Measurements from ENCODE around the gene MAP2K3. TPM values are rescaled to one million over a fixed set of nuclear protein-coding genes. Genes with fewer than 3 reads are reported as not detected.

Gene MAP2K3
- total RNA-seq, 2 experiments from 2014 or later = 27.8 to 71.5 TPM

DNA sequence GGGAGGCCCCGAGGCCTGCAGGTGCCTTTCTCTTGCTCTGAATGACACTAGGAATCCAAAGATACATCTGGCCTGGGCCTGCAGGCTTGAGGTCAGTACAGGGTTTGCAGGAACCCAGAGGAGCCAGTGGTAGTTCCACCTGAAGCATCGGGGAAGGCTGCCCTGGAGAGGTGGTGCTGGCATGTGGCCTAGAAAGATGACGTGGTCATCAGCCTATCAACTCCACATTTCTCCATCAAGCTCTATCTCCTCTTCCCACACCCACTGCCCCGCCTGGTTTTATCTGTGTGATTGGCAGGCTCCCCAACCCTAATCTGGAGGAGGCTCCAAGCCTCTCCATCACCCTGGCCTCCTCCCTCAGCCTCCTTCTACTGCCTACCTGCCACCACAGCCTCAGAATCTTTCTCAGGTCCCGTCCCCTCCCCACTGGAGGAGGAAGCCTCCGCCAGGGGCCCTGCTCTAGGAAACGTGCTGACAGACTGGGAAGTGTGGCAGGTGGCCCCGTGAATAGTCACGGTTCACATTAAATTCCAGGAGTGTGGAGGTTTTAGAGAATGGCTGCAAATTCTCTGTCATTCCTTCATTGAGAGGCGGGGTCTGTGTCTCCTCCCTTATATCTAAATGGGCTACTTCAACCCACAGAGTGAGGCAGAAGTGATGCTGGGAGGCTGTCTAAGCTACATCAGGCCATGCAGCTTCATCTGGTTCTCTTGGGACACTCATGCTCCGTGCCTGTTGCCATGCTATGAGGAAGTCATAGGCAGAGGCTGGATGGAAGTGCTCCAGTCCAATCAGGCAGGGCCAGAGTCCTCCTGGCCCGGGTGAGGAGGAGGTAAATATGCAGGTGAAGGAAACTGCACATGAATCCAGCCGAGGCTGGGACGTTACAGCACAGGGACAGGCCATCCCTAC lies 11.4 kb upstream of the MAP2K3 start:
- H3K9me3 ChIP-seq (ENCODE audit: low read length) = no peaks in the 10 kb centered on the region
- H3K79me2 ChIP-seq (ENCODE audit: insufficient read depth, low read depth, low read length) = no peaks in the 10 kb centered on the region
- peak overlapping the region; percentile 45; the same call in 1 of the 2 replicates for H2AFZ ChIP-seq (ENCODE audit: low read length)
- no peaks in the 10 kb centered on the region for H3K36me3 ChIP-seq (ENCODE audit: insufficient read depth, low read length)
- no peak overlapping the region for H3K4me3 ChIP-seq (ENCODE audit: low read depth, low read length, poor library complexity, severe bottlenecking)
- peaks cover 51% of the 10 kb centered on the region for H3K4me1 ChIP-seq (ENCODE audit: insufficient read depth, low read length, poor library complexity, severe bottlenecking)
- H4K20me1 ChIP-seq (ENCODE audit: insufficient read depth, low read length) = no peaks in the 10 kb centered on the region
- intact Hi-C loops (cut with micrococcal nuclease; ENCODE audit: unreplicated experiment) = no loop called here
- no peak overlapping the region for H3K27ac ChIP-seq (ENCODE audit: low read depth, low read length, poor library complexity, severe bottlenecking)
- no peaks in the 10 kb centered on the region for H3K9me2 ChIP-seq (ENCODE audit: insufficient read depth, low read length)
- BruUV-seq (replicated peaks) = no TSS peak
- ChIA-PET POLR2A (interaction anchor here (1.1 kb wide), 1 partner anchor 9 kb away, joined by 4 read pairs; no protein-coding TSS in a partner anchor), CTCF (ENCODE audit: unreplicated experiment) (no interaction called here)
- peak; percentile 35 for DNase-seq (ENCODE audit: low spot score)
- TF ChIP-seq CTCF (conservative IDR thresholded peaks at IDR 0.05; ENCODE audit: low read length) (no peak), EZH2phosphoT487 (IDR thresholded peaks at IDR 0.05; ENCODE audit: borderline replicate concordance, low read depth, low read length) (no peak)
- no peak overlapping the region; the same call in 1 of the 2 replicates for H3K4me2 ChIP-seq (ENCODE audit: low read length)

GRCh38 chr17:21275047-21275578 lies 9.4 kb upstream of the MAP2K3 start:
- no peak for DNase-seq (ENCODE audit: low spot score)
- Histone ChIP-seq H3K9me3 (ENCODE audit: low read length) (no peaks in the 10 kb centered on the region), H3K4me2 (ENCODE audit: low read length) (peak overlapping the region; percentile 93), H3K79me2 (ENCODE audit: insufficient read depth, low read depth, low read length) (no peaks in the 10 kb centered on the region), H3K4me3 (ENCODE audit: low read depth, low read length, poor library complexity, severe bottlenecking) (peak overlapping the region; percentile 71), H3K36me3 (ENCODE audit: insufficient read depth, low read length) (no peaks in the 10 kb centered on the region), H4K20me1 (ENCODE audit: insufficient read depth, low read length) (no peaks in the 10 kb centered on the region), H3K4me1 (ENCODE audit: insufficient read depth, low read length, poor library complexity, severe bottlenecking) (peaks cover 57% of the 10 kb centered on the region), H2AFZ (ENCODE audit: low read length) (peak overlapping the region; percentile 53), H3K9me2 (ENCODE audit: insufficient read depth, low read length) (no peaks in the 10 kb centered on the region), H3K27ac (ENCODE audit: low read depth, low read length, poor library complexity, severe bottlenecking) (no peak overlapping the region)
- TF ChIP-seq CTCF (conservative IDR thresholded peaks at IDR 0.05; ENCODE audit: low read length) (no peak), EZH2phosphoT487 (IDR thresholded peaks at IDR 0.05; ENCODE audit: borderline replicate concordance, low read depth, low read length) (no peak)
- BruUV-seq (replicated peaks) = no TSS peak
- intact Hi-C loops (cut with micrococcal nuclease; ENCODE audit: unreplicated experiment) = loop anchor here (1.0 kb wide), 1 partner anchor 61 kb away; the partner anchor contains the start of gene TMEM11
- POLR2A ChIA-PET = interaction anchor here (0.9 to 3.7 kb wide), 3 partner anchors 11 to 147 kb away, joined by 3 to 31 read pairs (median 4); no protein-coding TSS in a partner anchor
- CTCF ChIA-PET (ENCODE audit: unreplicated experiment) = no interaction called here
